HG03558 (cell line): ENCODE data around the gene PPP1CB.
"Not testable (repeated sequence)": the region's sequence is repeated elsewhere in the genome, so short reads cannot be mapped to it uniquely, and the experiment has no call there.

Source experiments
- ATAC-seq: cut with Tn5 transposase; IDR thresholded peaks from one replicate; pipeline ENCODE4 v1.9.1; 2021; ENCODE audit warnings: moderate number of reproducible peaks; ENCODE audit not compliant: unreplicated experiment; ENCODE audit errors: extremely low read depth

Gene PPP1CB

DNA sequence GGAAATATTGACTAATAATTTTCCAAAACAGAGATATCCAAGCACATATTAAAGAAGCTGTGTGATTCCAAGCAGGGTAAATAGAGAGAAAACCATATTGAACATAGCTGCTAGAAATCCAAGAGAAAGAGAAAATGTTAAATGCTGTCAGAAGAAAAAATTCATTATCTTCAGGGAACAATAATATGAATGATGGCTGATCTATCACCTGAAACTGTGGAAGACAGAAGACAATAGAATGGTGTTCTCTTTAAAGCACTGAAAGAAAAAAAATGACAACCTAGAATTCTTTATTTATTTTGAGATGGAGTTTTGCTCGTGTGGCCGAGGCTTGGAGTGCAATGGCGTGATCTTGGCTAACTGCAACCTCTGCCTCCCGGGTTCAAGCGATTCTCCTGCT is 17.3 kb downstream of the PPP1CB start:
- no peak for ATAC-seq

DNA sequence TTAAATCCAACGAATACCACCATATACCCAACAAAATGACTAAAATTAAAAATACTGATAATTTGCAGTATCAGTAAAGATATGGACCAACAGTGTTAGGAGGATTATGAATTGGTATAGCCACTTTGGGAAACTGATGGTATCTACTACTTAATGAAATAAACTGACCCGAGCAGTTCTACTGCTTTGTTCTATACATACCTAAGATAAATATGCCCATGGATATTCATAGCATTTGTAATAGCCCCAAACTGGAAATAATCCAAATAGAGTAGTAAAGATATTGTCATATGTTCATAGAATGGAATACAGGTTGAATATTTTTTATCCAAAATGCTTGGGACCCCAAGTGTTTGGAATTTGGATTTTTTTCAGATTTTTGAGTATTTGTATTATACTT is 20.7 kb downstream of the PPP1CB start:
- ATAC-seq = no peak

GRCh38 chr2:28776471-28776870 is 24.8 kb downstream of the PPP1CB start:
- ATAC-seq = no peak

- ATAC-seq = no peak
Observed at GRCh38 chr2:28778392-28778791, 26.8 kb downstream of the PPP1CB start.

DNA sequence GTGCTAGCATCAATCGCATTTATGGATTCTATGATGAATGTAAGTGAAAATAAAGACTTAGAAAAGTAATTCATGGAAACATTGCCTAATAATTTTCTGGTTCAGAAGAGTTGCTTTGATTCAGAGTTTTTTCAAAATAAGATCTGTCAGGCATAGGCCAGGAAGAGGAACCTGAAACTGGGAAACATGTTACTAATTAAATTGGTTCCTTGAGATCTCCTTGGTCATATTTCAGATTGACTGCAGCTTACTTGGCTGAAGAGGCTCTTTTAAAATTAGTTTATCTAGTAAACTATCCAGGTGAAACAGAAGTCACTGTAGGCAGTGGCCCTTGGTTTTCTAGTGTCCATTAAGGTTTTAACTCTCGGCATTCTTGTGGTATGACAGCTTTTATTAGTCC is 27.4 kb downstream of the PPP1CB start:
- ATAC-seq = no peak

DNA sequence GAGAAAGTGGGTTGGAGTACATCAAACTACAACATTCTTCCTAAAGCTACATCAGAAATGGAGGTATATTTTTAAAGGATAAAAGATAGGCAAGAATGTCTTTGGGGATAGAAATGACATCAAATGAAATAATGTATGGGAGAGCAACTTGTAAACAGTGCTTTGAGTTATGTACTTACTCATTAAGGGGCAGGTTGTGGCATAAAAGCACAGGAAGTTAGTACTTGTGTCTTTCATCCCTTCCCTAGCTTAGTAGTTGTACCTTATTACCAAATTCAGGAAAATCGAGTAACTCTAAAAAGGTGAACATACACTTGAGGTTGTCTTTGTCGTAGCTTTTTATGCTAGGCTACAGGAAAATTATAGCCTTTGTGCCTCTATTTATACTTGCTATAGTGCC is 28.9 kb downstream of the PPP1CB start:
- no peak for ATAC-seq

DNA sequence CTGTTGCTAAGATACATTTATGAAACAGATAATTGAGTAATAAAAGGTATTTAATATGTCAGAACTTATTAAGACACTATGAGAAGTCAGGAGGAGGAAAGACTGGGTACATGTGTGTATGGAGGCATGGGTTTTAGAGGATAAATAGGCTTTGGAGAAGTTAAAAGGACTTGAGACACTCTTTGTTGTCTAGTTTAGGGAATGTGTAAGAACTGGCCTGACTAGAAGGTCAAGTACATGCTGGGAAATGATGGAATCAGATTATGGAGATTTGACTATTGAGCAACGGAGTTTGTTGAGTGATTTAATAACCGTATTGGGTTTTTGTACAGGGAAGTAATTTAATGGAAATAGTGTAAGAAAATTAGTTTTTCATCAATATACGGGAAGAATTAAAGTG is 30.8 kb downstream of the PPP1CB start:
- ATAC-seq = no peak

- not testable (repeated sequence) for ATAC-seq
Observed at GRCh38 chr2:28784570-28784969, 32.9 kb downstream of the PPP1CB start.

- no peak for ATAC-seq
Observed at GRCh38 chr2:28796620-28797019, 45.0 kb downstream of the PPP1CB start.

GRCh38 chr2:28801726-28802125 is 50.1 kb downstream of the PPP1CB start:
- ATAC-seq = no peak

GRCh38 chr2:28802975-28803429 is 51.4 kb downstream of the PPP1CB start:
- ATAC-seq = no peak

DNA sequence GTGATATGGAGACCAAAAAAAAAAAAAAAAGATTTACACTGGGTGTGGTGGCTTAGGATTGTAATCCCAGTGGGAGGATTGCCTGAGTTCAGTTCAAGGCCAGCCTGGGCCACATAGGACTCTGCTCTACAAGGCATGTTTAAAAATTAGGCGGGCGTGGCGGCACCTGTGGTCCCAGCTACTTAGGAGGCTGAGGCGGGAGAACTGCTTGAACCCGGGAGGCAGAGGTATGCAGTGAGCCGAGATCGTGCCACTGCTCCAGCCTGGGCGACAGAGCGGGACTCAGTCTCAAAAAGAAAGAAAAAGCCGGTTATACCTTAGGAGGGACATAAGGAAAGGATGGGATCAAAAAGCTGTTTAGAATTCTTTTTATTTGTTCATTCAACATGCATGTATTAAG is 58.3 kb downstream of the PPP1CB start:
- ATAC-seq = no peak

DNA sequence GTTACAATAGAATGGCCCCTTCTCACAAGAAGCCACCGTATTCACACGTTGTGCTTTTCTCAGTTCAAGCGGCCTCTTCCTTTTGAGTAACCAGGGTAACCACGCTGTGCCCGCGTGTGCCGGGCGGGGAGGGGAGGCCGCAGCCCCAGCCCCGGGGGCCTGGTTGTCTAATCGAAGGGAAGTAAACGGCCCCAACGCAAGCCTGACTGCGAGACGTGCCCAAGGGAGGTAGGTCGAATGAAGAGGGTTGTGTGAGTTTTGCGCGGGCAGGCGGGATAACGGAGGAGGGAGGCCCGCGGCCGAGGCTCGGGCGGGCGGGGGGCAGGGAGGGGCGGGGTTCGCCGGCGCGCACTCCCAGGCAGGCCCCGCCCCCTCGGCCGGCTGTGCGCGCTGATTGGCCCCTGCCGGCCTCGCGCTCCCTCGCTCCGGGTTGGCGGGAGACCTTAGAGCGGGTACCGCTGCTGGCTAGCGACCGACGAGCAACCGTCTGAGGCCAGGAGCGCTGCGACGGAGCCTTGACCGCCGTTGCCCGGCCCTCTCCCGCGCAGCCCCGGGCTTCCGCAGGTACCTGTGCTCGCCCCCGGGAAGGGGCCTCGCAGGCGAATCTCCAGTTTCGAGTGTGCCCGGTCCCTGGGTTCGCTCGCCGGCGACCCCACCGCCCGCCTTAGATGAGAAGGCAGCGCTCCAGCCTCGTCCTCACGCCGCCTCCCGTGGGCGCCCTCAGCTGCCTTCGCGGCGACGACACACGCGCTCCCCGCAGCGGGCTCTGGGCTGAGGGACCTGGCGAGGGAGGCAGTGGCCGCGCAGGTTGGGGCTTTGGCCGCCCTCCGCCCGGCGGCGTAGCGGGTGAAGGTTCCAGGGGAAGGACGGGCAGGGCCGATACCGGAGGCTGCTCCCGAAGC is 59.0 kb downstream of the PPP1CB start, which contains the start of gene SPDYA:
Gene SPDYA (plus strand): TSS at position 451 of the 902 bp plus-strand sequence. CDS start 5,181 bp downstream, outside the sequence.
- ATAC-seq = peak; percentile 45

DNA sequence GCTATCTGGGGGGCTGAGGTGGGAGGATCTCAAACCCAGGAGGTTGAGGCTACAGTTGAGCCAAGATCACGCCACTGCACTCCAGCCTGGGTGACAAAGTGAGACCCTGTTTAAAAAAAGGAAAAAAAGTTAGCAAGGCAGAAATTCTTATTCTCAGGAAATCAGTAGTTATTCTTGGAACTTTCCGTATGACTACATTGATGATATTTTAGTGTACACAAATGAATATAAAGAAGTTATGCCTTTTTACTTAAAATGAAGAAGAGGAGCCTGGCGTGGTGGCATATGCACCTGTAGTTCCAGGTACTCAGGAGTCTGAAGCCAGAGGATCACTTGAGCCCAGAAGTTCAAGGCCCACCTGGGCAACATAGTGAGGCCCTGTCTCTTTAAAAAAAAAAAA is 66.4 kb downstream of the PPP1CB start:
- no peak for ATAC-seq

GRCh38 chr2:28821295-28821958 is 69.8 kb downstream of the PPP1CB start:
- ATAC-seq = no peak

- ATAC-seq = no peak
Observed at GRCh38 chr2:28822036-28822435, 70.4 kb downstream of the PPP1CB start.

DNA sequence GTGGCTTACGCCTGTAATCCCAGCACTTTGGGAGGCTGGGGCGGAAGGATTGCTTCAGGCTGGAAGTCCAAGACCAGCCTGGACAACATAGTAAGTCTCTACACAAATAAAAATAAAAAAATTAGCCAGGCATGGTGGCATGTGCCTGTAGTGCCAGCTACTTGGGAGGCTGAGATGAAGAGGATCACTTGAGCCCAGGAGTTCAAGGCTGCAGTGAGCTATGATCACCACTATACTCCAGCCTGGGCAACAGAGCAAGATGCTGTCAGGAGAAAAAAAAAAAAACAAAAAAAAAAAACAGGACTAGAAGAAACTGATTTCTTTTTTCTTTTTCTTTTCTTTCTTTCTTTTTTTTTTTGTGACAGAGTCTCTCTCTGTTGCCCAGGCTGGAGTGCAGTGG is 72.6 kb downstream of the PPP1CB start:
- no peak for ATAC-seq

GRCh38 chr2:28824870-28825269 is 73.2 kb downstream of the PPP1CB start:
- no peak for ATAC-seq

DNA sequence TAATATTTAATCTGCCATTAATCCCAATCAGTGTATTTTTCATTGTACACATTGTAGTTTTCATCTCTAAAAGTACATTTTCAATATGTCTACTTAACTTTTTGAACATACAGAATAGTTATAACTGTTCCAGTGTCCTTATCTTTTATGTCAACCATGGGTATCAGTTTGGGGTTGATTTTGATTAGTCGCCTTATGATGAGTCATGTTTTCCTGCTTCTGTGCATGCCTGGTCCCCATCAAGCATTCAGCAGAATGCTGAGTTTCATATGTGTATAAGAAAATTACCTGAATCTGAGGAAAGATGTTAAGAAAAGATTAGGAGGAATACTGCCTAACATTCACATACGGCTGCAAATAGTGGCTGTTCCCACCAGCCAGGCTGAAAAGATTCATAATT is 76.8 kb downstream of the PPP1CB start:
- ATAC-seq = no peak

DNA sequence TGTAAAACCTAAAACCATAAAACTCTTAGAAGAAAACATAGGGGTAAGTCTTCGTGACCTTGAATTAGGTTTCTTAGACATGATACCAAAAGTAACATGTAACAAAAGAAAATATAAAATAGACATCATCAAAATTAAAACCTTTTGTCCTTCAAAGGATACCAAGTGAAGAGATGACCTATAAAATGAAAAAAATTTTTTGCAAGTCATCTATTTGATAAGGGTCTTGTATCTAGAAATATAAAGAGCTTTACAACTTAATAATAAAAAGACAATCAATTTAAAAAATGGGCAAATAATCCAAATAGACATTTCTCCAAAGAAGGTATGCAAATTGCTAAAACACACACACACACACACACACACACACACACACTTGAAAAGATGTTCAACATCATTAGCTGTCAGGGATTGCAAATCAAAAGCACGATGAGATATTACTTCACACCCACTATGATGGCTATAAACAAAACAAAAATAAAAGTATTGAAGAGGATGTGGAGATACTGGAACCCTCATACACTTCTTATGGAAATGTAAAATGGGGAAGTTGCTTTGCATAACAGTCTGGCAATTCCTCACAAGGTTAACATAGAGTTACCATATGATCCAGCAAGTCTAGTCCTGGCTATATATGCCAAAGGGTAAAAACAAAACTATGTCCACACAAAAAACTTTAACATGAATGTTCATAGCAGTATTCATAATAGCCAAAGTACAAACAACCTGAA is 82.3 kb downstream of the PPP1CB start:
- ATAC-seq = no peak

GRCh38 chr2:28835781-28836180 is 84.2 kb downstream of the PPP1CB start:
- no peak for ATAC-seq
